Superior temporal gyrus (tissue), 1 donor: Measurements from ENCODE around the gene NUP188.

Experiments
- DNase-seq: peaks from one replicate; pipeline ENCODE4 v3.0.0-alpha.2; 2016; ENCODE audit errors: extremely low spot score

The NUP188 gene

GRCh38 chr9:129007766-129008468 is 60.4 kb downstream of the NUP188 start:
- no peak for DNase-seq

GRCh38 chr9:129008469-129008965 is 61.0 kb downstream of the NUP188 start:
- DNase-seq = no peak

- DNase-seq = no peak
These were observed 61.6 kb downstream of the NUP188 start for GRCh38 chr9:129008986-129009583.

- no peak for DNase-seq
These were observed 62.2 kb downstream of the NUP188 start for GRCh38 chr9:129009584-129010141.

- no peak for DNase-seq
These were observed 62.9 kb downstream of the NUP188 start for GRCh38 chr9:129010267-129010975.

GRCh38 chr9:129011170-129011569 is 63.7 kb downstream of the NUP188 start:
- DNase-seq = no peak

- no peak for DNase-seq
These were observed 64.3 kb downstream of the NUP188 start for GRCh38 chr9:129011761-129012181.

- no peak for DNase-seq
These were observed 64.8 kb downstream of the NUP188 start for GRCh38 chr9:129012343-129012742.

- DNase-seq = no peak
These were observed 65.5 kb downstream of the NUP188 start for GRCh38 chr9:129012893-129013448.

GRCh38 chr9:129013674-129014073 is 66.2 kb downstream of the NUP188 start:
- no peak for DNase-seq

GRCh38 chr9:129014124-129014523 is 66.6 kb downstream of the NUP188 start:
- DNase-seq = no peak

- no peak for DNase-seq
These were observed 67.1 kb downstream of the NUP188 start for GRCh38 chr9:129014608-129015007.

- no peak for DNase-seq
These were observed 73.6 kb downstream of the NUP188 start for GRCh38 chr9:129021091-129021490.

GRCh38 chr9:129022037-129022436 is 74.5 kb downstream of the NUP188 start:
- DNase-seq = no peak

- no peak for DNase-seq
These were observed 75.8 kb downstream of the NUP188 start for GRCh38 chr9:129023036-129023907.

GRCh38 chr9:129023908-129024233 is 76.4 kb downstream of the NUP188 start:
- no peak for DNase-seq

- peak; percentile 53 for DNase-seq
These were observed 79.1 kb downstream of the NUP188 start for GRCh38 chr9:129026442-129027223.

GRCh38 chr9:129027224-129027684 is 79.8 kb downstream of the NUP188 start:
- DNase-seq = no peak

- no peak for DNase-seq
These were observed 80.2 kb downstream of the NUP188 start for GRCh38 chr9:129027685-129028191.
